ENCODE measurements around the gene PELI1. TPM values are rescaled to one million over a fixed set of nuclear protein-coding genes. Genes with fewer than 3 reads are reported as not detected.
"Not testable (repeated sequence)": the region's sequence is repeated elsewhere in the genome, so short reads cannot be mapped to it uniquely, and the experiment has no call there.

Gene PELI1
- total RNA-seq, 1 donor from 2014 or later = 50.7 TPM

- intact Hi-C loops (cut with DNase I) = no loop called here
- no peak for ATAC-seq
- no peak for DNase-seq (ENCODE audit: low spot score)
Observed at GRCh38 chr2:64101141-64101591, 43.1 kb downstream of the PELI1 start.

GRCh38 chr2:64100584-64100983, 43.6 kb downstream of the PELI1 start:
- intact Hi-C loops (cut with DNase I); DNase-seq (ENCODE audit: low spot score); ATAC-seq: not testable (repeated sequence)

- no peak for DNase-seq (ENCODE audit: low spot score)
- intact Hi-C loops (cut with DNase I) = no loop called here
- ATAC-seq = no peak
Observed at GRCh38 chr2:64094663-64095382, 49.4 kb downstream of the PELI1 start.

GRCh38 chr2:64093341-64093740, 50.9 kb downstream of the PELI1 start:
- no peak for DNase-seq (ENCODE audit: low spot score)
- intact Hi-C loops (cut with DNase I) = no loop called here
- ATAC-seq = no peak

GRCh38 chr2:64092502-64092901, 51.7 kb downstream of the PELI1 start:
- DNase-seq (ENCODE audit: low spot score) (no peak), ATAC-seq (no peak)
- intact Hi-C loops (cut with DNase I) = no loop called here

GRCh38 chr2:64090264-64090663, 54.0 kb downstream of the PELI1 start:
- no peak for ATAC-seq
- no peak for DNase-seq (ENCODE audit: low spot score)
- intact Hi-C loops (cut with DNase I) = no loop called here

GRCh38 chr2:64086347-64087082, 57.7 kb downstream of the PELI1 start:
- ATAC-seq (no peak), DNase-seq (ENCODE audit: low spot score) (no peak)
- intact Hi-C loops (cut with DNase I) = no loop called here

GRCh38 chr2:64085936-64086335, 58.3 kb downstream of the PELI1 start:
- no peak for ATAC-seq
- no peak for DNase-seq (ENCODE audit: low spot score)
- intact Hi-C loops (cut with DNase I) = no loop called here

GRCh38 chr2:64081046-64081445, 63.2 kb downstream of the PELI1 start:
- no peak for DNase-seq (ENCODE audit: low spot score)
- intact Hi-C loops (cut with DNase I) = no loop called here
- no peak for ATAC-seq

GRCh38 chr2:64080179-64080578, 64.0 kb downstream of the PELI1 start:
- no peak for ATAC-seq
- DNase-seq (ENCODE audit: low spot score) = no peak
- intact Hi-C loops (cut with DNase I) = no loop called here

GRCh38 chr2:64079688-64080087, 64.5 kb downstream of the PELI1 start:
- DNase-seq (ENCODE audit: low spot score); ATAC-seq; intact Hi-C loops (cut with DNase I): not testable (repeated sequence)

GRCh38 chr2:64076828-64077227, 67.4 kb downstream of the PELI1 start:
- ATAC-seq; intact Hi-C loops (cut with DNase I); DNase-seq (ENCODE audit: low spot score): not testable (repeated sequence)

GRCh38 chr2:64074616-64075015, 69.6 kb downstream of the PELI1 start:
- DNase-seq (ENCODE audit: low spot score); ATAC-seq; intact Hi-C loops (cut with DNase I): not testable (repeated sequence)

GRCh38 chr2:64067326-64067725, 76.9 kb downstream of the PELI1 start:
- ATAC-seq (no peak), DNase-seq (ENCODE audit: low spot score) (no peak)
- intact Hi-C loops (cut with DNase I) = no loop called here

- intact Hi-C loops (cut with DNase I) = no loop called here
- no peak for DNase-seq (ENCODE audit: low spot score)
- no peak for ATAC-seq
Observed at GRCh38 chr2:64065516-64065915, 78.7 kb downstream of the PELI1 start.

GRCh38 chr2:64063924-64064331, 80.3 kb downstream of the PELI1 start:
- intact Hi-C loops (cut with DNase I) = no loop called here
- no peak for DNase-seq (ENCODE audit: low spot score)

GRCh38 chr2:64063454-64063853, 80.8 kb downstream of the PELI1 start:
- DNase-seq (ENCODE audit: low spot score) (no peak), ATAC-seq (no peak)
- intact Hi-C loops (cut with DNase I) = no loop called here

More at GRCh38 chr2:64063924-64064331, 80.3 kb downstream of the PELI1 start:
- ATAC-seq = peak; percentile 30

- intact Hi-C loops (cut with DNase I) = no loop called here
- DNase-seq (ENCODE audit: low spot score) (no peak), ATAC-seq (no peak)
Observed at GRCh38 chr2:64062840-64063239, 81.4 kb downstream of the PELI1 start.

GRCh38 chr2:64059270-64059669, 85.0 kb downstream of the PELI1 start:
- intact Hi-C loops (cut with DNase I) = no loop called here
- DNase-seq (ENCODE audit: low spot score) = no peak
- ATAC-seq = no peak

GRCh38 chr2:64056021-64056420, 88.2 kb downstream of the PELI1 start:
- DNase-seq (ENCODE audit: low spot score) = no peak
- no peak for ATAC-seq
- intact Hi-C loops (cut with DNase I) = no loop called here

Measured in sciatic nerve (tissue), 2 donors.